HTR-8/SVneo (cell line): ENCODE results near the gene HIBCH.
"Not testable (repeated sequence)": the region's sequence is repeated elsewhere in the genome, so short reads cannot be mapped to it uniquely, and the experiment has no call there.

ENCODE experiments used
- DNase-seq: peaks from one replicate; pipeline ENCODE4 v3.0.0; 2011; ENCODE audit warnings: low spot score, mixed read lengths; ENCODE audit not compliant: insufficient read length
- FAIRE-seq: peaks from 2 replicates; lab custom pipeline; 2011; peaks lifted over from hg19 to GRCh38; lab: Jason Lieb, UNC

The HIBCH gene

DNA sequence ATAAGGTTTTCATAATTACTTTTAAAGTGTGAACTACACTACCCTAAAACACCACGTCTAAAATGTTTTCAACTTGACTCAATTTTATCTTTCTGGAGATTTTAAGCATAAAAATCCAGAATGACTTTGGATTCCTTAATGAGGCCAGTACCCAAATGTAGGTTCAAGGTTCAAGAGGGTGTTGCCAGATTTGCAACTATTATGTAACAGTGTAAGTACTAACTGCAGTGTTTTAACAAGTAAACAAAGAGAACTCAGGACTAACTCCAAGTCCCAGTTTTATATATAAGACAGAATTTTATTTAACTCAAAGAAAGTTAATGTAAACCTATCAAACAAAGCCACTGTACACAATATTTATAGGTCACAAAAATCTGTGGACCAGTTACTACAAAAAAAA is 5.7 kb downstream of the HIBCH start:
- FAIRE-seq: no peak

DNA sequence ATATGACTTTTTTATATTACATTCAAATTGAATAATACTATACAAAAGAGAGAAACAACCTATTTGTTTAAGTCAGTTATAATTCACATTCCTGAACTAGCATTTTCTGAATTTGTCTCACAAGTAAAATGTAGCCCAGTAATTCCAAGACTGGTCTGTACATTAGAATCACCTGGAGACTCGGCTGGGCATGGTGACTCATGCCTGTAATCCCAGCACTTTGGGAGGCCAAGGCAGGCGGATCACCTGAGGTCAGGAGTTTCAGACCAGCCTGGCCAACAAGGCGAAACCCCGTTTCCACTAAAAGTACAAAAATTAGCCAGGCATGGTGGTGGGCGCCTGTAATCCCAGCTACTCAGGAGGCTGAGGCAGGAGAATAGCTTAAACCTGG is 7.0 kb downstream of the HIBCH start:
- not testable (repeated sequence) for DNase-seq, FAIRE-seq

More for the DNA sequence above, 5.7 kb downstream of the HIBCH start:
- no peak for DNase-seq

DNA sequence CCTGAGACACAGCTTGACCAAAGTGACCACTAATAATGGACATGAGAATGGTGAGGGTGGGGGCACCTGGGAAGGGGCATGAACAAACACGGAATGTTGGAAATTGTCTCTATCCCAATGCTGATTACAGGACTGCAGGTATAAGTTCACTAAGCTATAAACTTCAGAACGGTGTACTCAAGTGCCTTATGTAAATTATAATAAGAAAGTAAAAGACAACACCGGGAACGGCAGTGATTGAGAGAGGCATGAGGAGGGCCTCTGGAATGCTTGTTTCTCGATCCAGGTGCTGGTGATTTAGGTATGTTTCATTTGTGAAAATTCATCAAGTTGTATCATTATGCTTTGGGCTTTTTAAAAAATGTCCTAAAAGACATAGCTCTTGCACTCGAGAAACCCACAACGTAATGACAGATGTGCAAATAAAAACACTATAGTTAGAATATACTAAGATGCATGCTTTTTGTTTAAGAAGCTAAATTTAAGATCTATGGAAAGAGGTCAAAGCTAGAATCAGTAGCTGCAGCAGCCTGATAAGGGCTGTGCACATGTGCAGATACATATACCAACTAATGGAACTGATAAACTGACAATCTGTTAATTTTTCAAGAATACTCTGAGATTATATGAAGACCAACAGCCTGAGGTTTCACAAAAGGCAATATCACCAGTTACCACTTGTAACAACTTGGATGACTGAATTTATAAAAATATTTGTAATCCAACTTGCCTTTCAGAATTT is 7.6 kb downstream of the HIBCH start:
- FAIRE-seq (no peak), DNase-seq (no peak)

DNA sequence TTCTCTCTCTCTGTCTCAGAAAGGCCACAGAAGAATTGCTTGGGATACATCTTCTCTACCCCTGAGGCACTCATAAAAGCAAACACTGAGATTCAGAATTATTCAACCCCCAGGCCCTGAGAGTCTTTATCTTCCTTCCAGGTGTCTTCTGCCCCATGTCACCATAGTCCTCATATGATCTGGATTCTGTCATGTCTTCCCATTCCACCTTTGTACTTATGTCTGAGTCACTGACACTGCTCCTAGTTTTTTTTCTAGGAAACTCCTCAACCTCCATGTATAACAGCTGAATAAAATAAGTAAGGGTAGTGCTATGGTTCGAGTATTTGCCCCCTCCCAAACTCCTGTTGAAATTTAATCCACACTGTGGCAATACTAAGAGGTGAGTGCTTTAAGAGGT is 11.6 kb downstream of the HIBCH start:
- FAIRE-seq (no peak), DNase-seq (no peak)

DNA sequence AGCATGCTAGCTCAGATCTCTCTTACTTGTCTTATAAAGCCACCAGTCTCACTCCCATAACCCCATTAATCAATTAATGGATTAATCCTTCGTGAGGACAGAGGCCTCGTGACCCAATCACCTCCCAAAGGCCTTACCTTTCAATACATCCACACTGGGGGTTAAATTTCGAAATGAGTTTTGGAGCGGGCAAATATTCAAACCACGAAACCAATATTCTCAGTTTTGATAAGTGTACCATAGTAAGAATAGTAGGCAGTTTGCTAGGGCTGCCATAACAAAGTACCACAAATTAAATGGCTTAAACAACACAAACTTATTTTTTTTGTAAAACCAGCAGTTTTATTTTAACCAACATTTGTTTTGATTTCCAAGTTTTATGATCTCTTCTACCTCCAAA is 15.2 kb downstream of the HIBCH start:
- FAIRE-seq (no peak), DNase-seq (no peak)

DNA sequence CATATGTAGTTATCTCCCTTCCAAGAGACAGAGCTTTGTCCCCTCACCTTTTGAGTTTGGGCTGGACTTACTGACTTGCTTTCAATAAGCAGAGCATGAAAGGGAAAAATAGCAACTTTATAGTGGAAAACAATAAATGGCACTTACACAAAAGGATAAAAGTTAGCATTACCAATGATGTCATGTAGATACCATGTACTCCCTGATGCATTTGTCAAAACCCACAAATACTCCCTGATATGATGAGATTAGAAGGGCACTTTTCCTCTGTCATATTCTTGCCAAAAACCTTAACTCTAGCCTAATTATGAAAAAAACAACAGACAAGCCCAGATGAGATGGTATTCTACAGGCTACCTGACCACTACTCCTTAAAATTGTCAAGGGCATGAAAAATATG is 16.0 kb downstream of the HIBCH start:
- peak; percentile 26 for FAIRE-seq

DNA sequence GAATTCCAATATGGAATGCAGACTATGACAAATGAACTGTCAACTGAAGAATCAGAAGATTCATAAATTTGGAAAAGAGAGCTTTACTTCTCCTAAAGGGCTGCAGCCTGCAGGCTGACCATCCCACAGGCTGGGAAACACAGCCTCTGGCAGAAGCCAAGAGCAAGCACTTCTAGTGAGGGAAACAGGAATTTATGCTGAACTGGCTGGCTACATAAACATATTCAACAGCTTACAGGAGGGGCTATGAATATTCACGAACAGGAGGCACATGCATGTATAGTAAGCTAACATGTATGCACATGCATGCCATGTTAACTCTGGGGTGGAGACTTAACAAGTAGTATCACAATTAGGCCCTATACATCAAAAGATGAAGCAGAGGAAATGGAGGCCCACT is 17.6 kb downstream of the HIBCH start:
- no peak for FAIRE-seq
- DNase-seq: no peak

More for the DNA sequence above, 16.0 kb downstream of the HIBCH start:
- DNase-seq: no peak

DNA sequence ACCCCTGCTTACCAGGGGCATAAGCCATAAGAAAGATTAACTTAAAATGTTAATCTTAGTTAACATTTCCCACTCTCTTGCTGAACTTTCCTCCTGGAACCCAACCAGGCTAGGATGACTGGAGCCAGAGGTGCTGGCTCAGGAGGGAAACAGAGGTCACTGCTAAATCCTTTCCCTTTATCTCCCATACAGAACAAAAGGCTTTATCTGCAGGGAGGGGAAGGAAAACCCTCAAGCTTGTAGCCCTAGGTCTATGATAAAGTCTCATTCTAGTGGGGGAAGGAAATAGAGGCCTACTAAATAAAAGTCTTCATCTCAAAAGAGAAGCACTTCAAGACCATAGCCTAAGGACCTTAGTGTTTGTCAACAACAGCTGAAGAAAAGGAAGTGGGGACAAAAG is 18.6 kb downstream of the HIBCH start:
- FAIRE-seq (no peak), DNase-seq (no peak)

DNA sequence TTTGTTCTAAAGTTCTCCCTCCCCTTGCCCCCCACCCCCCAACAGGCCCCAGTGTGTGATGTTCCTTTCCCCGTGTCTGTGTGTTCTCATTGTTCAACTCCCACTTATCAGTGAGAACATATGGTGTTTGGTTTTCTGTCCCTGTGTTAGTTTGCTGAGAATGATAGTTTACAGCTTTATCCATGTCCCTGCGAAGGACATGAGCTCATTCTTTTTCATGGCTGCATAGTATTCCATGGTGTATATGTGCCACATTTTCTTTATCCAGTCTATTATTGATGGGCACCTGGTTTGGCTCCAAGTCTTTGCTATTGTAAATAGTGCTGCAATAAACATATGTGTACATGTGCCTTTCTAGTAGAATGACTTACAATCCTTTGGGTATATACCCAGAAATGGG is 21.7 kb downstream of the HIBCH start:
- FAIRE-seq, DNase-seq: not testable (repeated sequence)

DNA sequence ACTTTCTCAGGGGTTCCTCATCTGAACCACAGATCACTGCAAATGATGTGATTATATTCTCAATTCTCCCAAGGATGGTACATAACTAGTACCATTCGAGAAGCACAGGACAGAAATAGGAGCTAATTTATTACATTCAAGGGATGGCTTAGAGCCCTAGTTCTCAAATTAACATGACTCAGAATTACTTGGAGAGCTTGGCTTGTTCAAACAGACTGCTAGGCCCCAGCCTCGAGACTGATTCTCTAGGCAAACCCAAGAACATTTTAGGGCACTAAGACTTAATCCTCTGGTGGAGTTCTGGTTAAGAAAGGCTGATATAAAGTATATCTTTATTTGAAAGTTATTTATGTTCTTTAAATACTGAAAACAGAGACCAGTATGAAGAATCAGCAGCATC is 35.8 kb downstream of the HIBCH start:
- DNase-seq (no peak), FAIRE-seq (no peak)

DNA sequence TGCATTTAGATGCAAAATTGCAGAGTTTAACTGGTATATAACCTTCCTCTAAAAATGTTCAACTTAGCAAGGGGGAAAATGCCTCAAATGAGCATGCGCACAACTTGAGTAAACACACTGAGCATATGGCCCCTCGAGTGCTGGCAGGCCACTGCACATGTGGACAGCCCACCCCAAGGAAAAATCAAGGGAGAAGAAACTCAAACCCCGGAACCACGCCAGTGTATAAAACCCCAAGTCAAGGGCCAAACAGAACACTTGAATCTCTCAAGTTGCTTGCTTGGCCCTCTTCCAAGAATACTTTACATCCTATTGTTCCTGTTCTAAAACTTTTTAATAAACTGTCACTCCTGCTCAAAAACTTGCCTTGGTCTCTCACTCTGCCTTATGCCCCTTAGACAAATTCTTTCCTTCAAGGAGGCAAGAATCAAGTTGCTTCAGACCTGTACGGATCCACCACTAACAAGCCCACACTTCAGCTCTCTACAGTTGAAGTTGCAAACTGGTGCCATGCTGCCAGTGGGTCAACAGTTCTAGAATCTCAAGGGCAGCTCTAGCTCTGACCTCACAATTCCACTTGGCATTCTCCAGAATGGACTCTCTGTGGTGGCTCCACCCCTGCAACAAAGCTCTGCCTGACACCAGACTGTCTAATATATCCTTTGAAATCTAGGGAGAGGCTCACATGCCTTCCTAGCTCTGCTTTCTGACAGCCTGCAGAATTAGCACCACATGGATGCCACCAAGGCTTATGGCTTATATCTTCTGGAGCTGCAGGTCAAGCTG is 38.9 kb downstream of the HIBCH start:
- no peak for DNase-seq
- no peak for FAIRE-seq

DNA sequence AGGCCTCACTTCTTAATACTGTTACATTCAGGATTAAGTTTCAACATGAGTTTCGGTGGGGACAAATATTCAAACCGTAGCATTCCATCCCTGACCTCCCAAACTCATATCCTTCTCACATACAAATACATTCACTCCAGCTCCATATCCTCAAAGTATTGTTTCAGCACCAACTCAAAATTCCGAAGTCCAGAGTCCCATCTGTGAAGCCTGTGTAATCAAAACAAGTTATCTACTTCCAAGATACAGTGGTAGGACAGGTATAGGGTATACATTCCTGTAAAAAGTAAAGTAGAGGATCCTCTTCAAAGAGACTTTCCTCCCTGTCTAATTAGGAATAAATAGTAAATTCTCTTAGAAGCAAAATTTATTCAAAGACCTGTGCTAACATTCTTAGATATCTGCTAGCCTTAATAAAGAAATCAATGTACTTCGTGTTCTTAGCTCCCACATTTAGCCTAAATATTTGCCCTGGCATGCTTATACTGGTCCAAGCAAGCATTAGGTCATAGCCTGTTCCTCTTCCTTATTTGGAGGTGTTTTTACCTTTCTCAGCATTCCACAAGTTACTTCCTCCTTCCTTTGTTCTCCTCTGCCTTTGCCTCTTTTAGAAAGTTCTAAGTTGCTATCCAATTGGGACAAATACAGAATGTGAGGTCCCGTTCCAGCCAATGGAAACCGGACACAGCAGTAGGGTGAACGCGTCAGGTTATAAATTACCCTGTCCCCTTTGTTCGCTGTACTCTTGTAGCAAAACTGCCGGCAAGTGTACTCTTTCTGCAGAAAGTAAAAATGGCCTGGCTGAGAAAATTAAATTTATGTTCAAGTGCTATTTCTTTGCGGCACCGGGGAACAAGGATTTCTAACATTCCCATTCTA is 40.1 kb downstream of the HIBCH start:
- not testable (repeated sequence) for FAIRE-seq, DNase-seq

DNA sequence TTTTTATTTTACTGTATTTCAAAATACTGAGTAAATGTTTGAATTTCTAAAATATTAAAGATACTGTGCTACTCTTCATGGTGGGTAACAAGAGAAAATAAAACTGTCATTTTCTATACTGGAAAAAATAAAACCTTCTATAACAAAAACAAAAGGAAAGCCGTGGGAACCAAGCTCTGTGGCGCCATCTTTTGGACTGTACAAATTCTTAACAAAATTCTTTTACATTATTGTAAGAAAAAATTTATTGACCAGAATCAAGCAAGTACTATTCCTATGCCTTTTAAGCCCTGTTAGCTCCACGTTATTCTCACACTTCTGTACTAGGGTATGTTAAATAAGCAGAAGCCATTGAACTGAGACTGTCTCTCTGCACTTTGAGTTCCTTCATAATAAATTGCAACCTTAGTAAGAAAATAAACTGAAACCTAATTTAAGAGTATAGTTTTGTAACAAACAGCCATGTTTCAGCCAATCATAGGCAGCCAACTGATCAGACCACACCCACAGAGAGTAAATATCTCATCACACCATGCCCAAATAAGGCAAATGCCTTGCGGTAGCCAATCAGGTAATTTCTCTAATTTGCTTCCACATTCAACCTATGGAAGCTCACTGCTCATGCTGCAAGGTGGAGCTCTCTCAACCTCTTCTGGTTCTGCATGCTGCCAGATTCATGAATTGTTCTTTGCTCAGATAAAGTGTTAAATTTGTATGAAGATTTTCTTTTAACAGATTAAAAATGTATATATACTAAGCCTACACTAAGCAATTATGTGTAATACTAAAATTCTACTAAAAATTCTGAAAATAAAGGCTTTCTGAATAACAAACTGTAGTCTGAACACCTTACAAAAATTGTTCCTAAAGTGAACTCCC is 42.2 kb downstream of the HIBCH start:
- no peak for FAIRE-seq

DNA sequence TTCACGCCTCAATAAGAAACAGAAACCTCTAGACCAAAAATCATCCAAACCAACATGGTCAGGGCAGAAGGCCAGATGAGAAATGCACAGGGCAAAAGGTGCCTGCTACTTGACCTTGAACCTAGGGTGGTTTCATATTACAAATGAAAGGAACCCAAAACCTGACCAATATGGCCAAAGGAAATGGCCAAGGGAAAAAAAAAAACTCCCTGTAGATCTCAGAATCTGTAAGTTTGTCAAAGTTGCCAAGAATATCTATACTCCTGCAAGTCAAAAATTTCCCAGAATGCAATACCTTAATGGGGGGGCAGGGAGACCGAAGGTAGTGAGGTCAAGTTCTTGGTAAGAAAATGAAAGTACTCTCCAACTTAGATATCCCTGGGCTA is 47.2 kb downstream of the HIBCH start:
- DNase-seq: no peak

More for the DNA sequence above, 42.2 kb downstream of the HIBCH start:
- peak; percentile 10 for DNase-seq

DNA sequence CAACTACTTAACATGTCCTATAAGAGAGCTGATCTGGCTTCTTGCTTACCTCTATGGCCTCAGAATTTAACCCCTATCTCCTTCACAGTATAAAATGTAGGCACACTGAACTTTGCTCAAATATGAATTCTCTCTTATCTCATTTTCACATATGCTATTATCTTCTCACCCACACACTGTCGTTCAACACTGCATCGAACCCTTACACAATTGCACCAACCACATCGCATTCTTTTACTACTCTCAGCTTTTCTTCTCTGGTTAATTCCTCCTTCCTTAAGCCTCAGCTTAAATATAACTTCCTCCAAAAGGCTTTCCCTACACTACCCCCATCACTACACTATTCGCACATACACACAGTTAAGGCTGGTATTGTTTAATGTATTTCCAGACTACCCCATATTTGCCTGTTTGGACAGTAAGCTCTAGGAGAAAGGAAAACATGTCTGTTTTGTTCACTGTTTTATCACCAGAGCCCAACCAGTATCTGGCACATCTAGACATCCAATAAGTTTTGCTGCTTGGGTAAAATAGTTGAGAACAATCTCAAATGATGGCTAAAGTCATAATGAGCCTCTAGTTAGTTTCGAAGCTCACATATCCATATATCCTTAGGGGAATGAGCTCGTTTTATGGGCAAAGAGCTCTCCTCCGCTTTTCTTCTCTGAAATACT is 47.7 kb downstream of the HIBCH start:
- DNase-seq: no peak
- peak; percentile 36 for FAIRE-seq

More for the DNA sequence above, 47.2 kb downstream of the HIBCH start:
- FAIRE-seq: no peak

DNA sequence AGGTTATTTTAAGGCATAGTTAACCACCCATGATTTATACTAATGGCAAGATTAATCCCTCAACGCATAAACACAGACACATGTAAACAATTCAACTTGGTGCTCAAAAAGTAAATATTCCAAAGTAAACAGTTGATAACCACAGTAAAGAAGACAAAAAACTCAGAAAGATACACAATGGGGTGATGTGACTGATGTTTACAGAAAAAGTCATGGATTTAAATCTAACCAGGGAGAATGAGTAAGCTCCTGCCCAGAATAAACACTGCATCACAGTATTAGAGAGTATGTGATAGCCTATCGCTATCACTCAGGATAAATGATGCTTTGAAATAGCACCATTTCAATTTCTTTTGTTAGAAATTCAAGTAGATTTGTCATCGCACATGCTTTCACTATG is 49.3 kb downstream of the HIBCH start:
- no peak for DNase-seq
- FAIRE-seq: no peak

DNA sequence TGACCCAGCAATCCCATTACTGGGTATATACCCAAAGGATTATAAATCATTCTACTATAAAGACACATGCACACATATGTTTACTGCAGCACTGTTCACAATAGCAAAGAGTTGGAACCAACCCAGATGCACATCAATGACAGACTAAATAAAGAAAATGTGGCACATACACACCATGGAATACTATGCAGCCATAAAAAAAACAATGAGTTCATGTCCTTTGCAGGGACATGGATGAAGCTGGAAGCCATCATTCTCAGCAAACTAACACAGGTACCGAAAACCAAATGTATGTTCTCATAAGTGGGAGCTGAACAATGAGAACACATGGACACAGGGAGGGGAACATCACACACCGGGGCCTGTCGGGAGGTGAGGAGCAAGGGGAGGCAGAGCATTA is 49.9 kb downstream of the HIBCH start:
- DNase-seq, FAIRE-seq: not testable (repeated sequence)

DNA sequence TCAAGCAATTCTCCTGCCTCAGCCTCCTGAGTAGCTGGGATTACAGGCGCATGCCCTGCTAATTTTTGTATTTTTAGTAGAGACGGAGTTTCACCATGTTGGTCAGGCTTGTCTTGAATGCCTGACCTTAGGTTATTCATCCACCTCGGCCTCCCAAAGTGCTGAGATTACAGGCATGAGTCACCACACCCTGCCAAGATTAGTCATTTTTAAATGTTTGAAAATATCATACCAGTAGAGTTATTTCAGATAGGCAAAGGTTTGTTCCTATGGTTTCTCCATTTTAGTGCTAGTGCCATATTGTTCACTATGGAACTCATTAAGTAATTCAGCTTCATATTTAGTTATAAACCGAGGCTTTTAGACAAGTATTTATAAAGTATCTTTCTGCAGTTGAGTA is 52.3 kb downstream of the HIBCH start:
- FAIRE-seq (no peak), DNase-seq (peak; percentile 18)

DNA sequence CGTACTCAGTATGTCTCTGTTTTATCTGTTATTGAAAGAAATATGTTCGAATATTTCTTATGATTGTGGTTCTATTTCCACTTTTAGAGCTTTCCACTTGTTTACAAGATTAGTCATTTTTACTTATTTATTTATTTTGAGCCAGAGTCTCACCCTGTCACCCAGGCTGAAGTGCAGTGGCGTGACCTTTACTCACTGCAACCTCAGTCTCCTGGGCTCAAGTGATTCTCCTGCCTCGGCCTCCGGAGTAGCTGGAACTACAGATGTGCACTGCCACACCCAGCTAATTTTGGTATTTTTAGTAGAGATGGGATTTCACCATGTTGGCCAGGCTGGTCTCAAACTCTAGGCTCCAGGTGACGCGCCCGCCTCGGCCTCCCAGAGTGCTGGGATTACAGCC is 53.3 kb downstream of the HIBCH start:
- DNase-seq (no peak), FAIRE-seq (no peak)
